Esophagus (tissue), 2 donors: ENCODE measurements around the gene FMNL2. TPM values are rescaled to one million over a fixed set of nuclear protein-coding genes. Genes with fewer than 3 reads are reported as not detected.

Experiments used
- H3K27ac ChIP-seq, 2 donors: one replicate each; pipeline ENCODE4 v1.5.1; 2013; ENCODE audit warnings: low read depth in 2 of 2, mild to moderate bottlenecking in 2 of 2, inconsistent platforms in 1 of 2, low read length in 1 of 2, moderate library complexity in 1 of 2
- H3K27me3 ChIP-seq, 2 donors: one replicate each; pipeline ENCODE4 v1.6.1; 2013; ENCODE audit warnings: low read length in 2 of 2, control low read depth in 1 of 2, mild to moderate bottlenecking in 1 of 2; ENCODE audit not compliant: insufficient read depth in 2 of 2, control insufficient read depth in 1 of 2
- H3K36me3 ChIP-seq, 2 donors: one replicate each; pipeline ENCODE4 v1.6.1; 2013; ENCODE audit warnings: low read length in 1 of 2; ENCODE audit not compliant: control insufficient read depth in 2 of 2, insufficient read depth in 2 of 2
- H3K4me1 ChIP-seq, 2 donors: one replicate each; pipeline ENCODE4 v1.6.1; 2013; ENCODE audit warnings: low read length in 1 of 2; ENCODE audit not compliant: control insufficient read depth in 2 of 2, insufficient read depth in 2 of 2
- H3K4me3 ChIP-seq, 2 donors: one replicate each; pipeline ENCODE4 v1.5.1; 2013; ENCODE audit warnings: low read length in 2 of 2, mild to moderate bottlenecking in 2 of 2, low read depth in 1 of 2, moderate library complexity in 1 of 2
- H3K9me3 ChIP-seq, 2 donors: one replicate each; pipeline ENCODE4 v1.6.1; 2013; ENCODE audit warnings: mild to moderate bottlenecking in 2 of 2, low read depth in 1 of 2, low read length in 1 of 2, moderate library complexity in 1 of 2; ENCODE audit not compliant: control insufficient read depth in 2 of 2, insufficient read depth in 1 of 2
- WGBS, 2 donors: extraction: QIAGEN DNeasy Blood & Tissue Kit; methylation state at CpG; one replicate each; pipeline ENCODE4 v1.1.7; 2013; 5-methylcytosine and 5-hydroxymethylcytosine counted together
- polyA plus RNA-seq, 2 donors: library from polyadenylated mRNA; stranded (reverse); fragments of 200-250 nt; gene quantifications; one replicate each; pipeline ENCODE4 v1.2.3, GENCODE V29; 2013
- donor health status: healthy with polysubstance abuse.
- donor health status: Bipolar disorder and iron deficiency.

FMNL2 gene
- polyA plus RNA-seq, 2 donors, result 4.2 to 5.3 TPM

- no peaks in the 10 kb centered on the region for H3K9me3 ChIP-seq
- no peaks in the 10 kb centered on the region for H3K4me1 ChIP-seq
- peak overlapping the region; percentile 67 to 93 for H3K4me3 ChIP-seq
- no peaks in the 10 kb centered on the region for H3K27me3 ChIP-seq
- no peaks in the 10 kb centered on the region for H3K36me3 ChIP-seq
- H3K27ac ChIP-seq, result peak overlapping the region; percentile 24 to 68
- WGBS, 2 donors, result 3% methylated on average over 39 to 42 of the region's 42 CpGs
Observed at GRCh38 chr2:152336119-152336853, 1.3 kb downstream of the FMNL2 start.

- Histone ChIP-seq H3K36me3 (no peaks in the 10 kb centered on the region), H3K9me3 (no peaks in the 10 kb centered on the region), H3K27me3 (no peaks in the 10 kb centered on the region), H3K27ac (peak overlapping the region; percentile 41 to 68), H3K4me3 (peak overlapping the region; percentile 67 to 93), H3K4me1 (no peaks in the 10 kb centered on the region)
- 14 to 34% methylated on average over 12 of the region's 12 CpGs for WGBS, 2 donors
Observed at GRCh38 chr2:152336854-152337510, 2.0 kb downstream of the FMNL2 start.

GRCh38 chr2:152337511-152337903, 2.5 kb downstream of the FMNL2 start:
- no peaks in the 10 kb centered on the region for H3K4me1 ChIP-seq
- 48 to 50% methylated on average over 2 of the region's 2 CpGs for WGBS, 2 donors
- H3K36me3 ChIP-seq, result no peaks in the 10 kb centered on the region
- no peaks in the 10 kb centered on the region for H3K27me3 ChIP-seq
- H3K9me3 ChIP-seq, result no peaks in the 10 kb centered on the region
- H3K27ac ChIP-seq, result no peak overlapping the region
- no peak overlapping the region for H3K4me3 ChIP-seq

- Histone ChIP-seq H3K9me3 (no peaks in the 10 kb centered on the region), H3K36me3 (no peaks in the 10 kb centered on the region), H3K4me1 (no peaks in the 10 kb centered on the region), H3K4me3 (no peak overlapping the region), H3K27ac (no peak overlapping the region), H3K27me3 (no peaks in the 10 kb centered on the region)
- WGBS, 2 donors, result 75 to 93% methylated on average over 2 of the region's 2 CpGs
Observed at GRCh38 chr2:152339556-152340286, 4.7 kb downstream of the FMNL2 start.

GRCh38 chr2:152342259-152343046, 7.5 kb downstream of the FMNL2 start:
- Histone ChIP-seq H3K36me3 (no peaks in the 10 kb centered on the region), H3K4me3 (no peak overlapping the region), H3K27me3 (no peaks in the 10 kb centered on the region), H3K4me1 (no peaks in the 10 kb centered on the region), H3K27ac (no peak overlapping the region), H3K9me3 (no peaks in the 10 kb centered on the region)
- 78 to 93% methylated on average over 4 of the region's 4 CpGs for WGBS, 2 donors

- WGBS, 2 donors, result 60 to 72% methylated on average over 4 of the region's 4 CpGs
Observed at GRCh38 chr2:152343426-152343825, 8.5 kb downstream of the FMNL2 start.

GRCh38 chr2:152344579-152345195, 9.7 kb downstream of the FMNL2 start:
- Histone ChIP-seq H3K27ac (no peak overlapping the region), H3K27me3 (no peaks in the 10 kb centered on the region), H3K4me3 (no peak overlapping the region), H3K4me1 (no peaks in the 10 kb centered on the region), H3K9me3 (no peaks in the 10 kb centered on the region), H3K36me3 (no peaks in the 10 kb centered on the region)

More at GRCh38 chr2:152343426-152343825, 8.5 kb downstream of the FMNL2 start:
- Histone ChIP-seq H3K36me3 (no peaks in the 10 kb centered on the region), H3K4me1 (no peaks in the 10 kb centered on the region), H3K27ac (no peak overlapping the region), H3K27me3 (no peaks in the 10 kb centered on the region), H3K4me3 (no peak overlapping the region), H3K9me3 (no peaks in the 10 kb centered on the region)

GRCh38 chr2:152347076-152347475, 12.1 kb downstream of the FMNL2 start:
- 94 to 96% methylated on average over 3 of the region's 3 CpGs for WGBS, 2 donors
- Histone ChIP-seq H3K27me3 (no peaks in the 10 kb centered on the region), H3K4me3 (no peak overlapping the region), H3K36me3 (no peaks in the 10 kb centered on the region), H3K4me1 (no peaks in the 10 kb centered on the region), H3K27ac (no peak overlapping the region), H3K9me3 (no peaks in the 10 kb centered on the region)

- Histone ChIP-seq H3K27me3 (no peaks in the 10 kb centered on the region), H3K9me3 (no peaks in the 10 kb centered on the region), H3K4me3 (no peak overlapping the region), H3K27ac (no peak overlapping the region), H3K36me3 (no peaks in the 10 kb centered on the region), H3K4me1 (no peaks in the 10 kb centered on the region)
- WGBS, 2 donors, result 57 to 64% methylated on average over 3 of the region's 3 CpGs
Observed at GRCh38 chr2:152348388-152348787, 13.4 kb downstream of the FMNL2 start.
